ENCODE measurements around the gene DKK3. TPM values are rescaled to one million over a fixed set of nuclear protein-coding genes. Genes with fewer than 3 reads are reported as not detected.

The DKK3 gene
- total RNA-seq, 1 experiment from 2014 or later: 273 TPM

GRCh38 chr11:11968511-11969280, 39.7 kb downstream of the DKK3 start:
- DNase-seq (ENCODE audit: low read depth): no peak

GRCh38 chr11:11967669-11968510, 40.5 kb downstream of the DKK3 start:
- DNase-seq (ENCODE audit: low read depth): no peak

GRCh38 chr11:11966826-11967668, 41.4 kb downstream of the DKK3 start:
- peak; percentile 65 for DNase-seq (ENCODE audit: low read depth)

- DNase-seq (ENCODE audit: low read depth): no peak
These were observed 42.1 kb downstream of the DKK3 start for GRCh38 chr11:11966354-11966741.

GRCh38 chr11:11965656-11966353, 42.6 kb downstream of the DKK3 start:
- DNase-seq (ENCODE audit: low read depth): no peak

GRCh38 chr11:11965192-11965591, 43.2 kb downstream of the DKK3 start:
- no peak for DNase-seq (ENCODE audit: low read depth)

GRCh38 chr11:11964774-11965150, 43.7 kb downstream of the DKK3 start:
- DNase-seq (ENCODE audit: low read depth): no peak

- no peak for DNase-seq (ENCODE audit: low read depth)
These were observed 44.3 kb downstream of the DKK3 start for GRCh38 chr11:11963842-11964773.

GRCh38 chr11:11963067-11963466, 45.4 kb downstream of the DKK3 start:
- no peak for DNase-seq (ENCODE audit: low read depth)

- no peak for DNase-seq (ENCODE audit: low read depth)
These were observed 46.9 kb downstream of the DKK3 start for GRCh38 chr11:11961399-11962028.

GRCh38 chr11:11960687-11961086, 47.7 kb downstream of the DKK3 start:
- no peak for DNase-seq (ENCODE audit: low read depth)

GRCh38 chr11:11959601-11960000, 48.8 kb downstream of the DKK3 start:
- no peak for DNase-seq (ENCODE audit: low read depth)

GRCh38 chr11:11958403-11959231, 49.8 kb downstream of the DKK3 start:
- no peak for DNase-seq (ENCODE audit: low read depth)

GRCh38 chr11:11956006-11956405, 52.4 kb downstream of the DKK3 start:
- DNase-seq (ENCODE audit: low read depth): no peak

- DNase-seq (ENCODE audit: low read depth): no peak
These were observed 56.4 kb downstream of the DKK3 start for GRCh38 chr11:11952036-11952435.

- no peak for DNase-seq (ENCODE audit: low read depth)
These were observed 58.9 kb downstream of the DKK3 start for GRCh38 chr11:11949482-11949881.

GRCh38 chr11:11948242-11948947, 60.0 kb downstream of the DKK3 start:
- DNase-seq (ENCODE audit: low read depth): no peak

- DNase-seq (ENCODE audit: low read depth): no peak
These were observed 60.6 kb downstream of the DKK3 start for GRCh38 chr11:11947825-11948224.
